Measurements from ENCODE around the gene FGF22. TPM values are rescaled to one million over a fixed set of nuclear protein-coding genes. Genes with fewer than 3 reads are reported as not detected.
"Not testable (repeated sequence)": the region's sequence is repeated elsewhere in the genome, so short reads cannot be mapped to it uniquely, and the experiment has no call there.

The FGF22 gene
- total RNA-seq, 1 experiment from 2014 or later, result 0.36 TPM

DNA sequence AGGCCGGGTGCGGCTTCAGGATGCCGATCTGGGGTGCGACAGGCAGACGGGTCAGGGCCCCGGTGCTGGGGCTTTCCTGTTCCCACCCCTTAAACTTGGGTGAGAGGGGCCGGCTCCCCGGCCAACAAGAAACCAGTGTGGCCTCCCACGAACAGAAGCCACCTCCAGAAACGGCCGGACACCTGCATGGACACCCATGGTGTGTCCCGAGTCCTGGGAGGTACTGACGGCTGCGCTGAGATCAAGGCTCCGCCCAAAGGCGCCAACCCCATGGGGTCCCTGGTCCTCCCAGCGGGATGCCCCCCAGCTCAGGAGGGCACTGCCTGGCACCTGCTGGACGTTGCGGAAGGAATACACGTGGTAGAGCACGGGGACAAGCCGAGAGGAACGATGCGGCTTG lies 17.9 kb upstream of the FGF22 start:
- DNase-seq (ENCODE audit: low spot score), result no peak

DNA sequence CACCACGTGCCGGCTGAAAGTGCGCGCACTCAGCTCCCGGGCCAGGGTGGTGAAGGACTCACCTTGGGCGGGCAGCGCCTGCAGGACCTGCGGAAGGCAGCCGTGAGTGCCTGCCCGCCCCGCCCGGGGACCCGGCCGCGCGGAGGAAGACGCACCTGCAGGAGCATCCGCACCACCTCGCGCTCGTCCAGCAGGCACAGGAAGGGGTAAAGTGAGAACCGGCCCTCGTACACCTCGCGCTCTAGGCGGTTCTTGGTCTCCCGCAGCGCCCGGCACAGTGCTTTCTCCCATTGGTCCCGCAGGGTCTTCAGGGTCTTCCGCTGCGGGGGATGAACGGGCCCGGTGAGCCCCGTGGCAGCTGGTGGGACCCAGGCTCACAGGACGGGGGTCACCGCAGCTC lies 17.0 kb upstream of the FGF22 start:
- DNase-seq (ENCODE audit: low spot score), result no peak

DNA sequence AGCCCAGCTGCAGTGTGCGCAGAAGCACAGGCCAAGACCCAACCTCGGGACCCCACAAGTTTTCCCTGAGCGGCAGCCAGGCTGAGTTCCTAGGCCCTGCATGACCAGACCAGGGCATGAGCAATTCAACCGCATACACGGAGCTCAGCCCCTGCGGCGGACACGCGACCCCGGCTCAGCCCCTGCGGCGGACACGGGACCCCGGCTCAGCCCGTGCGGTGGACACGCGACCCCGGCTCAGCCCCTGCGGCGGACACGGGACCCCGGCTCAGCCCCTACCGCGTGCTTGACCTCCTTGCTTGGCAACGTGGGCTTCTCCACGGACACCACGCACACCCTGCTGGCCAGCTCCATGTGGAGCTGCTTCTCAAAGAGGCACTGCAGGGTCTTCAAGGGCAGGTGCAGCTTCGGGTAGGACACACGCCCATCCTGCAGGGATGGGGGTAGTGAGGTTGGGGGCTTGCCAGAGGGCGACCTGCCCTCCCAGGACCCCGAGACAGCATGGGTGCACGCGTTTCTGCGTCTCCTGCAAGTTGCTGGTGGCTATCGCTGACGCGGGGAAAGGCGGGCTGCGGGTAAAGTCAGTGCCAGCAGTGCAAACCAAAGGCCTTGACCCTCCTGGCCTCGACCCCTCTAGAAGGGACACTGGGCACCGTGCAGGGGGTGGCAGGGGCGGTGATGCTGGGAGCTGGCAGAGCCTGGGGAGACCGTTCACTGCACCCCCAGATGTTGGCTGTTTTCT lies 16.3 kb upstream of the FGF22 start:
- DNase-seq (ENCODE audit: low spot score), result no peak

DNA sequence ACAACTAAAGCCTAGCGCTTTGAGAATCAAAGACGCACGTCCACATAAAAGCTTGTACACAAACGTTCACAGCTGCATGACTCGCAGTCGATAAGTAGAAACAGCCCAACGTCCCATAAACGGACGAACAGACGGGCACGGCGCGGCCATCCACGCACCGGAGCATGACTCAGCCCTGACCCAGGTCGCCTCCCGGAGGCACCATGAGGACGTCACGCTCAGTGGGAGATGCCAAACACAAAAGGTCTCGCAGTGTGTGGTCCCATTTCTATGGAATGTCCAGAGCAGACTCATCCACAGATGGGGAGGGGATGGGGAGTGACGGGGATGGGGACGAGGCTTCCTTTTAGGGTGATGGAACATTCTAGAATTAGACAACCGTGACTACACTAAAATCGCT lies 15.7 kb upstream of the FGF22 start:
- DNase-seq (ENCODE audit: low spot score), result peak; percentile 24

DNA sequence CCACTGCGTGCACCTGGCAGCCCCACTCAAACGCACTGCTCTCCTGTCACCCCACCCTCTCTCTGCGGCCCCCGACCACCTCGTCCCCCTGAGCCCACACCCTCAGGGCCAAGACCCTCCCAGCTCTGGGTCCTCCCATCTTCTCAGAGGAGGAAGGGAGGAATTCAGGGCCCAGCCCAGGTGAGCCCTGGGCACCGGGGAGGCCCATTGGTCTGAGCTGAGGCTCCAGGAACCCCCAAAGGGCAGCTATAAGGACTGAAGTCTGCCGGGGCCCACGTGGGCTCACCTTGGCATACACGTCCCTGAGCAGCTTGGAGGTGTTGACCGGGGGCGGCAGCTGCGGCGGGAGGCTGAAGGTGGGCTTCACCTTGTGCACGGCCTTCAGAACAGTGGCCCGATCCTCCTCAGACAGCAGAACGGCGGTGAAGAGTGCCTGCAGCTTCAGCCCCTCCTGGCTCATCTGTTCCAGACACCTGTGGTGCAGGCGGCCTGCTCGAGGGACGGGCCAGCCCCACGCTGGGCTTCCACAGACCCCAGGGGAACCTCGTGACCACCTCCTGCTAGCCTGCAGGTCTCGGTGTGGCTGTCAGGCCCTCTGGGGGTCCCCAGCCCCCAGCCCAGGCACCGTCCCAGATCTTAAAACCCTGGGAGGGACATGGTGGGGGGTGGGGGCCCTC lies 15.1 kb upstream of the FGF22 start:
- no peak for DNase-seq (ENCODE audit: low spot score)

DNA sequence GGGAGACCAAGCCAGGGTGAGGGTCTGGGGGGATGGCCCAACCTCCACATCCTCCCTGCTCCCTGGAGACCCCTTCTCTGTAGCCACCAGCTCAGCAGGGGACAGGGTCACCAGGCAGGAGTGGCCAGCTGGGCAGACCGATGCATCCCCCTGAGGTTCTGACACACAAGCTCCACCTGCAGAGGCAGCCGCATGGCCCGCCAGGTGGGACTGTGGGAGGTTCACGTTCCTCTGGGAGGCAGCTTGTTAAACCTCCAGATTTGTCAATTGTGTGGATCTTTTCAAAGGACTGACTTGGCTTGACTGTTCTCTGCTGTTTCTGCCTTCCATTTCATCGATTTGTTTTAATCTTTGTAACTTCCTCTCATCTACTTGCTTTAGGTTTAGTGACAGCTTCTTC lies 14.4 kb upstream of the FGF22 start:
- DNase-seq (ENCODE audit: low spot score), result no peak

DNA sequence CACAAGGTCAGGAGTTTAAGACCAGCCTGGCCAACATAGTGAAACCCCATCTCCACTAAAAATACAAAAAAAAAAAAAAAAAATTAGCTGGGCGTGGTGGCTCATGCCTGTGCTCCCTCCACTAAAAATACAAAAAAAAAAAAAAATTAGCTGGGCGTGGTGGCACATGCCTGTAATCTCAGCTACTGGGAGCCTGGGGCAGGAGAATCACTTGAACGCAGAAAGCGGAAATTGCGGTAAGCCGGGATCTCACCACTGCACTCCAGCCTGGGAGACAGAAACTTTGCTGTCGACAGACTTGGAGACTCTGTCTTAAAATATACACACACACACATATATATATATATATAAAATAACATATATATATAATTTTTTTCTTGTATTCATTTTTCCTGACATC lies 13.1 kb upstream of the FGF22 start:
- DNase-seq (ENCODE audit: low spot score), result not testable (repeated sequence)

DNA sequence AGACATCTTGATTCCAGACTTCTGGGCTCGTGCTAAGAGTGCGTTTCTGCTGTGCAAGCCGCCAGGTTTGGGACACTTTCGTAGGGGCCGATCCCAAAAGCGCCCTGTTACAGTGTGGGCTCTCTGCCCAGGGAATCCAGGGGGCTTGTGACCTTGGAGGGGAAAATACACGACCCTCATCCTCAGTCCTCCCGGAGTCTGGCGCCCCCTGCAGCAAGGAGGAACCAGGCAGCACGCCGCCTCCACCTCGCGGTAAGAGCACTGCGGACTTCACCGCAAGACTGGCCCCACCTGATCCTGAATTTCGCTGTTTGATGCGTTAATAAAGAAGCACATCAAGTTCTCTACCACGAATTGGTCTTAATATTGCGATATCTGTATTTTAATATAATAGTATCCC lies 11.5 kb upstream of the FGF22 start:
- no peak for DNase-seq (ENCODE audit: low spot score)

DNA sequence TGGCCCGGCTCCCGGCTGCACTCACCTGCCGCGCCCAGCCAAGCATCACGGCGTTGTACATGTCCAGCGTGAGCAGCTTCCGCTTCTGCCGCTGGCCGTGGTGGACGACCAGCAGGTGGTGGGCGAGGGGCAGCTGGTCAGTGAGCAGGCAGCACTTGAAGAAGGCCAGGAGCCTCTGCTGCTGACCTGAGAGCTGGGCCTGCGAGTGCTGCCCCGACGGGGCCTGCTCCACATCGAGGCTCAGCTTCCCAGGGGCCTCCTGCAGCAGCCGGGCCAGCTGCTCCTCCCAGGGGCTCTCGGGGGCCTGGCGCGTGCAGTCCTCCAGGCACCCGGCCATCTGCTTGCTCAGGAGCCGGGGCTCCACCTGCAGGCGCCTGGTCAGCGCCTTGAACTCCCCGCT lies 10.2 kb upstream of the FGF22 start:
- not testable (repeated sequence) for DNase-seq (ENCODE audit: low spot score)

DNA sequence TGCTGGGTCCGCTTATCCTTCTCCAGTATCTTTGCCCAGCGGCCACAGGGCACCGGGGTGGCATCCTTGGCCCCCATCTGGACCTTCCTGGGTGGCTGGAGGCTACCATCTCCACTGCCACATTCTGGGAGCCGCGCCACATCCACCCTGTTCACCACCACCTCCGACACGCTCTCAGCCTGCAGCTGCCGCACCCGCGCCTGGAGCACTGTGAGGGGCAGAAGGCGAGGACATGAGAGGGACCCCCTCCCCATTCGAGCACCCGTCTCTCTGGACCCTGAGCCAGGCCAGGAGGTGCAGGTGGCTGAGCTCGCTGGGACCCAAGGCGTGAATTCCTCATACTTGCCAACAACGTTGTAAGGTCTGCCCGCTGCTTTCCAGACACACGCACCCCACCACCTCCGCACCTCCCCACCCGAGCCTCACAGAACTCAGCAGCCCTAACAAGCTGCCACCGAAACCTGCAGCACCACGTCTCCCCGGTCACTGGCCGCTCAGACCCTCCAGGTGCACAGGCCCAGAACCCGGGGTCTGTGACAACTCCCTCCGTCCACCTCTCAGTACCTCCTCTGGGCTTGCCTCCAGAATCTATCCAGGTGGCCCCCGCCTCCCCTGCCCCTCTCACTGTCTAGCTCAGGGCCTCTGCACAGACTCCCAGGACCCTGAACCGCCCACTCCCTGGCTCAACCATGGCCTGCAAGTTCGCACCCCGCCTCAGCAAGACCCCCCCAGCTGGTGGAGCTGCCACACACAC lies 9.5 kb upstream of the FGF22 start:
- DNase-seq (ENCODE audit: low spot score), result no peak

DNA sequence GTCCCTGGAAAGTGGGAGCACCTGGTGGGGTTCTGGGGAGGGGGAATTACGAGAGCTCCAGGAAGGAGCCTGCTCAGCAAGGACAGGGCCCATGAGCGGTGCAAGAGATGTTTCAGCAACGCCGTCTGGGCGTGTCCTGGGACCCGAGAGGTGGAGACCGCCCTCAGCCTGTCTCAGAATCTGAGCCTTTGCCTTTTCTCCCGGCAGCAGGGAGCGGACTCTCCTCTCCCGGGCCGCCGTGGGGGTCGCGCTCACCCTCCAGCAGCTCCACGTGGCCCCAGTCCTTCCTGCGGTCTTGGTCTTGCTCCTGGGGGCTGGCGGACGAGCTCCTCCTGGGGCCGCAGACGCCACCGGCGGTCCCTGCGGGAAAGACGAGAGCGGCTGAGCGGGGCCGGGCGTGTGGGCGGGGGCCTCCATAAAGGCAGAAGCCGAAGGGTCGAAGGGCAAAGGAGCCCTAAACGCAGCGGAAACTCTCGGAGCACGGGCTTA lies 7.1 kb upstream of the FGF22 start:
- peak; percentile 36 for DNase-seq (ENCODE audit: low spot score)

DNA sequence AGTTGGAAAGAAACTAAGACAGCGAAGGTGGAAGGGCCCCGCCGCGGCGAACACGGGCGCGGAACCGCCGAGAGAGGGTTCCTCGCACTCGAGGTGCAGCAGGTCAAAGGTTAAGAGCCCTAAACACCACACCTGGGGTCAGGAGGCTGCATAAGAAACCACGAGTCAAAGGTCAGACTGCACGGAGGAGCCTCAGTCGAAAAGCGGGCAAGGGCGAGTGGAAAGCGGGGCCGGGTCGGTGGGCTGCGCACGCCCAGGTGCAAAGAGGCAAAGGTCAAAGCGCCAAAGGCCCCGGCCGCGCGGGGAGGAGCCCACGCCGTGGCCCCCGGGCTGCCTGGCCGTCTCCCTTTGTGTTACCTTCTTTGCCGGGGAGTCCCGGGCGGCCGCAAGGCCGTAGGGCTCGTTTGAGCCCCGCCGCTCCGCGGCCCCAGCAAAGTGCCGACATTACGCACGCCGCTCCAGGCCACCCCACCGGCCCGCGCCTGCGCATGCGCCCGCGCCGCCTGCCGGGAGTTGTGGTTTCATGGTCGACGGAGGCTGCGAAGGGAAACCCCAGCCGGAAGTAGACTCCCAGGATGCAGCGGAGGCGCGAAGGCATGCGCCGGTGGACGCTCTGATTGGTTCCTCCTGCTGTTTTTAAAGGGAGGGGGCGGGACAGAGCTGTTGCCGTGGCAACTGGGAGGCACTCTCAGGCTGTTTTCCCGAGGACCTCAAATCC lies 6.5 kb upstream of the FGF22 start, which contains the start of gene POLRMT:
Gene POLRMT, minus strand, starts transcription at position 470 of the 718 bp plus-strand sequence. Its CDS starts 25 bp downstream, at position 445.
- DNase-seq (ENCODE audit: low spot score), result peak; percentile 91

DNA sequence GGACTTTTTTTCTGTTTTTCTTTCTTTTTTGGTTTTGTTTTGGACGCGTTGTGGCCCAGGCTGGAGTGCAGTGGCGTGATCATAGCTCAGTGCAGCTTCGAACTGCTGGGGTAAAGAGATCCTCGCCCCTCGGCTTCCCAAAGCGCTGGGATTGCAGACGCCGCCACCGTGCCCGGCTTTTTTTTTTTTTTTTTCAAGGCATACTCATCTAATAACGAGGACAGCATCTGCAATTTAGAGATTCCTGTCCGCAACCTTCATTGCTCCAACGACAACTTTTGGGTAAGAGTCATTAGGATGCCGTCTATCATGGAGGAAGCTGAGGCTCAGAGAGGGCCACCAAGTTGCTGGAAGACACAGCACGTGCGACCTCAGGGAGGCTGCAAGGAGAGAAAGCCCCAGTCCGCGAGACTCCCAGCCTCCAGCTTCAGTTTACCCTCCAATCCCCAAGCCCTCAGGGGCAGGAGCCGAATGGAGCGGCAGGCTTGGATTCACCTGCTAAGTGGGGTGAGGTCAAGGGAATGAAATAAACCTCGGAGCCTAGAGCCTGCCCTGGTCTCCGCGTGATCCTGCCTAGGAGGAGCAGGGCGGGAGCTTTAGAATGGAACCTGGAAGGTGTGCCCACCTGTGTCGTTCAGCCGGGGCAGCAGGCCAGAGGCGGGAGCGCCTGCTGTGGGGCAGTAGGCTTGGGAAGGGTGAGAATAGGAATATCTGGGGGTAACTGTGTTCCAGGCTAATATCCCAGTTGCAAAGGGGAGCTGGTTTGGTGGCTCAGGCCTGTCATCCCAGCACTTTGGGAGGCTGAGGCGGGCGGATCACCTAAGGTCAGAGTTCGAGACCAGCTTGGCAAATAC lies 5.7 kb upstream of the FGF22 start:
- peak; percentile 16 for DNase-seq (ENCODE audit: low spot score)

DNA sequence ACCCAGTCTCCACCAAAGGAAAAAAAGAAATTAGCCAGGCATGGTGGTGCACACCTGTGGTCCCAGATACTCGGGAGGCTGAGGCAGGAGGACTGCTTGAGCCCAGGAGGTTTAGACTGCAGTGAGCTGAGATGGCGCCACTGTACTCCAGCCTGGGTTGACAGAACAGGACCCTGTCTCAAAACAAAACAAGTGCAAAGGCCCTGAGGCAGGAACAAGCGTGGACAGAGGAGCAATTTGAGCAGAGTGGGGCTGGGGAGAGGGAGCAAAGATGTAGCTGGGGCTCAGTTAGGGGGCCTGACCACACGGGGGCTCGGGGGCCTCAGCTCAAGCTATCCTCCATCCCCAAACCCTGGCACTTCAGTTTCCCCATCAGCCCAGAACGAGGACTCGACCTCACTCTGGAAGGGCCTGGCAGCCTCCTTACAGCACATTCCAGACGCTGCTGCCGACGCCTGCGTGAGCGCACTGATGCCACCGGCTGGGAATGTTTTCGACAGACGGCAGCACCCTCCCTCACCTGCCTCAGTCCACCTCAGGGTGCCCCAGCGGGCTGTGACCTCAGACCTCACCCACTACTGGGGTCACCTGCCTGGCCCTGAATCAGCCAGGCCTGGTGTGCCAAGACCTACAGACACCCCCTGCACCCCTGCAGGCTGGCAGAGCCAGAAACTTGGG lies 4.6 kb upstream of the FGF22 start:
- no peak for DNase-seq (ENCODE audit: low spot score)

DNA sequence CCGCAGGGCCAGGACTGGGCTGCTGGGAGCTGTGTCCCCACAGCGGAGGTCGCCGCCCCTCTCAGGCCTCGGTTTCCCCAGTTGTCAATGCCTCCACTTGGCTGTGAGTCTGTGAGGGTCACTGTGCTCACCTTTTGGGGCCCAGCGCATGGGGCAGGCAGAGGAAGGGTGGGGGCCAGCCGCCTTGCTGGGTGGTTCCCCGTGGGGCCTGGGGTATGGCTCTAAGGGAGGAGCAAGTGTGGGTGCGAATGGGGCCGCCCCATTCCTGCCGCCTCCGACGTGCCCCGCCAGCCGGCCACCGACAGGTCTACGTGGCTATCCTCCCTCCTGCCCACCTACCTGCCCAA lies 800 bp upstream of the FGF22 start:
- no peak for DNase-seq (ENCODE audit: low spot score)

DNA sequence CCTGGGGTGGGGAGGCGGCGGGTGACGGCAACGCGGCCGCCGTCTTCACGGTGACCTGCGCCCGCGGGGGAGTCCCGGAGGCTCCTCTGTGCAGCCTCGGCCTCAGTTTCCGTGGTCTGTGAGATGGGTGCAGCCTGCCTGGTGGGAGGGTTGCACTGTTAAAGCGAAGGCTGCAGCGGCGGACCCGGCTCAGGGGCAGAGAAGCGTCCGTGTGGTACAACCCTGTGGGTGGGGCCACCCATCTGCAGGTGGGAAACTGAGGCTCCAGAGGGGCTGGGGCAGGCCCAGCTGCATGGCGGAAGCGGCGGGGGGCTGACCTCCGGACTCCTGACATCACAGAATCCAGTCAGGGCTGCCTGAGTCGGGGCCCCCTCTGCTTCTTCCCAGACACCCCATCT lies 481 bp downstream of the FGF22 start:
- no peak for DNase-seq (ENCODE audit: low spot score)

DNA sequence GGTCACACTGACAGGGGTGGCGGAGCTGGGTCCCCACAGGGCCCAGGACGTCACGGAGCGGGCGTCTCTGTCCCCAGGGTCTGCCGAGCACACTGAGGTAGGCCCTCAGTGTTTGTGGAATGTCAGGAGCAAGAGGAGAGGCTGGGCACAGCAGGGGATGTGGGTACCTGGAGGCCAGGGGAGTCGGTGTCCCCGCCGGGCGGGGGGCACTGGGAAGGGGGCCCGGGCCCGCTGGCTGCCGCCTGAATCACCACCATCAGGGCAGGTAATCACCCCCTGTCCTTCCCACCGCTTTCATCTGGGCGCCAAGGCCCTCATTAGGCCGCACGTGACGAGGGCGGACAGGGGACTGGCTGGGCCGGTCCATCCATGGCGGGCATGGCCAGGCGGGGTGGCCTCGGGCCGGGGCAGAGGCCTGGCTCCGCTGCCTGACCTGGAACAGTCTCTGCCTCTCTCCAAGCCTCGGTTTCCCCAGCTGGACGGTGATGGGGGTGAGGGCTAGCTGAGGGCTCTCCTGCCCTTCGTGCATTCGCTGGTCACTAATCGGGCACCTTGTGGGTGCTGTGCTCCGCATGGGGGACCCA lies 1.0 kb downstream of the FGF22 start:
- no peak for DNase-seq (ENCODE audit: low spot score)

DNA sequence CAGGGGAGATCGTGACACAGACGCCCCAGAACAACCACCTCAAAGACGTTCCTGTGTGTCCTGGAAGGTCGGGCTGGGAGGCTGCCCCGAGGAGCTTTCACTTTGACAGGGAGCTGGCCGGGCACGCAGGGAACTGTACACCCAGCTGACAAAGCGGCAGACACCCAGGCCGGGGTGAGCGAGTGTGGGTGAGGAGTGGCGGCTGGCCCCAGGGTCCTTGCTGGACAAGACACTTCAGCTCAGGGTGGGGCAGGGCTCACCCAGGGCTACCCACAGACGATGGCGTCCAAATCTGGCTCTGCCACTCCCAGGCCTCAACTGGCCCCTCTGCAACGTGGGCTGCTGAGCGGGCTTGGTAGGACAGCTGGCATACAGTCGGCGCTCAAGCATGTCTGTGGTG lies 2.0 kb downstream of the FGF22 start:
- DNase-seq (ENCODE audit: low spot score), result no peak

DNA sequence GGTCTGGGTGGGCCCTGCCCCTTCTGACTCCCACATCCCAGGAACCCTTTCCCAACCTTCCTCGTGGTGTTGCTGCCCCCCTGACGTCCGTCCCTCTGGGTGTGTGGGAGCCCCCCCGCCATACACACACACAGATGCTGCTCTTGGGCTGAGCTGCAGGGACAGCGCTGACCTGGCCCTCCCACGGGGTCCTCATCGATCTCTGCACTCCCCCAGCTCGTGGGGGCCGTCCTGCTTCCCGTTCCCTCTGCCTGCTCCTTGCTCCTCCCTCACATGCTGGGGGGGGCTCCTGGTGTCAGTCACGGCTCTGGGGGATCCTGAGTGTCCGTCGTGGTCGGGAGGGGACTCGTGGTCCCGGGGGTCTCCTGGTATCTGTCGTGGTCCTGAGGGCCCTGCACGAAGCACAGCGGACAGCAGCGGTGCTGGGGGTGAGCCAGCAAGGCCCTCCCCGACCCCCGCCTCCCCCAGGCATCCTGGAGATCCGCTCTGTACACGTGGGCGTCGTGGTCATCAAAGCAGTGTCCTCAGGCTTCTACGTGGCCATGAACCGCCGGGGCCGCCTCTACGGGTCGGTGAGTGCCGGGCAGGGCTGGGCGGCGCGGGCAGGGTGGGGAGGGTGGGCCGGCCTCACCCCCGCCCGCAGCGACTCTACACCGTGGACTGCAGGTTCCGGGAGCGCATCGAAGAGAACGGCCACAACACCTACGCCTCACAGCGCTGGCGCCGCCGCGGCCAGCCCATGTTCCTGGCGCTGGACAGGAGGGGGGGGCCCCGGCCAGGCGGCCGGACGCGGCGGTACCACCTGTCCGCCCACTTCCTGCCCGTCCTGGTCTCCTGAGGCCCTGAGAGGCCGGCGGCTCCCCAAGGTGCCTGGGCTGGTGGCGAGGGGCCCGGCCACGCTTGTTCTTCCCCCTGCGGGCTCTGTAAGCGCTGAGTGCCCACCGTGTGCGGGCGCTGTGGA lies 3.4 kb downstream of the FGF22 start:
- DNase-seq (ENCODE audit: low spot score), result no peak

All from HT-29 (cell line).